Peyer's patch (tissue), 4 donors: ENCODE data around the gene KRT35.

Experiments
- CTCF ChIP-seq, 6 experiments: fragments of 450-650 bp in 4 of 6; fragments of 200-600 bp in 2 of 6; sonication (generic) in 1 of 6; IDR thresholded peaks; one replicate each; pipeline ENCODE4 v1.5.1; 2017 to 2019; ENCODE audit warnings: antibody characterized with exemption in 6 of 6, mild to moderate bottlenecking in 3 of 6, moderate library complexity in 1 of 6
- POLR2A ChIP-seq, 2 donors: fragments of 450-650 bp; IDR thresholded peaks; one replicate each; pipeline ENCODE4 v1.5.1; 2017; ENCODE audit warnings: antibody characterized with exemption in 2 of 2, mild to moderate bottlenecking in 2 of 2, moderate library complexity in 2 of 2

GRCh38 chr17:41513168-41513547 lies 32.2 kb upstream of the KRT35 start:
- TF ChIP-seq CTCF (IDR thresholded peaks at IDR 0.05) = no peak
- no peak for TF ChIP-seq POLR2A (IDR thresholded peaks at IDR 0.05)
